A549 (cell line): ENCODE data around the gene MTERF2. TPM values are rescaled to one million over a fixed set of nuclear protein-coding genes. Genes with fewer than 3 reads are reported as not detected.

Source experiments
- ATAC-seq, 2 experiments: fragments of 200-7000 bp in 1 of 2; fragments of >200 bp in 1 of 2; cut with Nextera tagmentation in 1 of 2; cut with Tn5 transposase in 1 of 2; 3 replicates each; pipeline versions ENCODE4 v1.8.0 to v1.9.1; 2018 to 2020; ENCODE audit warnings: mild to moderate bottlenecking in 1 of 2, moderate library complexity in 1 of 2
- CTCF ChIA-PET: fragments of 300-600 bp; sonication (Branson Sonifier 250); formaldehyde crosslinking; extraction: SDS; loops from one replicate; lab custom pipeline; 2021; ENCODE audit warnings: antibody characterized with exemption, inconsistent platforms; lab: Yijun Ruan, JAX
- POLR2A ChIA-PET: fragments of 350-600 bp; formaldehyde crosslinking; extraction: SDS; loops from one replicate; lab custom pipeline; 2021; ENCODE audit warnings: antibody characterized with exemption, inconsistent platforms; lab: Yijun Ruan, JAX
- DNase-seq, 2 experiments: peaks; one replicate each; pipeline versions ENCODE4 v3.0.0 to v3.0.0-alpha.2; 2011 to 2016; ENCODE audit warnings: low read depth in 1 of 2, low spot score in 1 of 2
- FAIRE-seq: peaks from 2 replicates; lab custom pipeline; 2011; peaks lifted over from hg19 to GRCh38; lab: Jason Lieb, UNC
- H3K27ac ChIP-seq, 2 experiments: fragments of >200 bp; sonication (Bioruptor Twin); formaldehyde crosslinking; 3 replicates each; pipeline ENCODE4 v1.5.1; 2016 to 2017
- H3K4me1 ChIP-seq: fragments of >200 bp; sonication (Bioruptor Twin); formaldehyde crosslinking; 3 replicates; pipeline ENCODE4 v1.6.1; 2016
- H3K4me2 ChIP-seq: fragments of >200 bp; sonication (Bioruptor Twin); formaldehyde crosslinking; 3 replicates; pipeline ENCODE4 v1.6.1; 2016
- H3K4me3 ChIP-seq: fragments of >200 bp; sonication (Bioruptor Twin); formaldehyde crosslinking; 3 replicates; pipeline ENCODE4 v1.5.1; 2016
- H3K9me3 ChIP-seq: fragments of >200 bp; sonication (Bioruptor Twin); formaldehyde crosslinking; 3 replicates; pipeline ENCODE4 v1.6.1; 2016
- CEBPB ChIP-seq, 2 experiments: fragments of >200 bp in 1 of 2; sonication (Bioruptor Twin) in 1 of 2; formaldehyde crosslinking in 1 of 2; IDR thresholded peaks; 2 replicates each; pipeline ENCODE4 v1.6.1; 2012 to 2016
- CHD4 ChIP-seq: fragments of 200-600 bp; sonication (generic); IDR thresholded peaks from 2 replicates; pipeline ENCODE4 v1.6.1; 2016; ENCODE audit warnings: antibody characterized with exemption, mild to moderate bottlenecking, borderline replicate concordance
- E2F6 ChIP-seq: IDR thresholded peaks from 2 replicates; pipeline ENCODE4 v1.6.1; 2012; ENCODE audit warnings: low read depth, borderline replicate concordance
- EP300 ChIP-seq, 2 experiments: fragments of >200 bp; sonication (Bioruptor Twin); formaldehyde crosslinking; IDR thresholded peaks; 2 replicates in 1 of 2; 3 replicates in 1 of 2; pipeline ENCODE4 v1.6.1; 2016 to 2017
- HEYL ChIP-seq: fragments of 250-450 bp; sonication (Bioruptor Pico); IDR thresholded peaks from 2 replicates; pipeline ENCODE4 v1.8.0; 2021; ENCODE audit warnings: mild to moderate bottlenecking, moderate library complexity
- HOXA7 ChIP-seq: fragments of 250-450 bp; sonication (Bioruptor Pico); IDR thresholded peaks from 2 replicates; pipeline ENCODE4 v1.5.0; 2020; ENCODE audit warnings: mild to moderate bottlenecking, moderate library complexity
- JUN ChIP-seq, 2 experiments: fragments of >200 bp; sonication (Bioruptor Twin); formaldehyde crosslinking; IDR thresholded peaks; 2 replicates in 1 of 2; 3 replicates in 1 of 2; pipeline ENCODE4 v1.6.1; 2016 to 2017
- KDM5A ChIP-seq: fragments of 200-600 bp; sonication (generic); IDR thresholded peaks from 2 replicates; pipeline ENCODE4 v1.6.1; 2016; ENCODE audit warnings: antibody characterized with exemption, mild to moderate bottlenecking
- MAZ ChIP-seq: fragments of 150-350 bp; IDR thresholded peaks from 2 replicates; pipeline ENCODE4 v1.6.1; 2014; ENCODE audit warnings: antibody characterized with exemption, low read depth, low read length, borderline replicate concordance
- NFE2L2 ChIP-seq: fragments of 150-350 bp; conservative IDR thresholded peaks from 2 replicates; pipeline ENCODE4 v1.6.1; 2014; ENCODE audit warnings: low read length
- PHF8 ChIP-seq: fragments of 200-600 bp; sonication (generic); IDR thresholded peaks from 2 replicates; pipeline ENCODE4 v1.6.1; 2016; ENCODE audit warnings: low read depth, mild to moderate bottlenecking, antibody characterized with exemption, moderate library complexity, borderline replicate concordance
- POLR2AphosphoS2 ChIP-seq: conservative IDR thresholded peaks from 2 replicates; pipeline ENCODE4 v1.6.1; 2012; ENCODE audit warnings: low read length, improper control_type of control experiment, inconsistent platforms
- REST ChIP-seq: fragments of 200-600 bp; sonication (generic); IDR thresholded peaks from 2 replicates; pipeline ENCODE4 v1.6.1; 2016; ENCODE audit warnings: antibody characterized with exemption, mild to moderate bottlenecking, moderate library complexity
- RFX5 ChIP-seq: fragments of 450-650 bp; IDR thresholded peaks from 2 replicates; pipeline ENCODE4 v1.7.1; 2014; ENCODE audit warnings: antibody characterized with exemption, mild to moderate bottlenecking, moderate library complexity
- SREBF2 ChIP-seq: fragments of 450-650 bp; IDR thresholded peaks from 2 replicates; pipeline ENCODE4 v1.6.1; 2014; ENCODE audit warnings: mild to moderate bottlenecking, moderate library complexity
- WGBS: methylation state at CpG from one replicate; pipeline ENCODE4 v1.1.6; 2017; ENCODE audit errors: missing lambda C conversion rate; 5-methylcytosine and 5-hydroxymethylcytosine counted together
- polyA plus RNA-seq, 4 experiments: library from polyadenylated mRNA; depleted of rRNA in 3 of 4; stranded (reverse); fragments of >200 nt; fragmentation: RNase III in 1 of 4; extraction: RNeasy Plus Mini Kit Qiagen cat#74134 plus additional on column Dnase treatment in 1 of 4; gene quantifications; 2 replicates in 3 of 4; 3 replicates in 1 of 4; pipeline ENCODE4 v1.2.3, GENCODE V29; 2011 to 2017
- TF ChIP-seq, protein P1 (sequence below): fragments of 450-650 bp; IDR thresholded peaks from 2 replicates; pipeline ENCODE4 v1.6.1; 2014; ENCODE audit warnings: antibody characterized with exemption

MTERF2 gene
- polyA plus RNA-seq, 2 of the 4 experiments (the other 2 are of a cell fraction), result 13.9 to 14.5 TPM

DNA sequence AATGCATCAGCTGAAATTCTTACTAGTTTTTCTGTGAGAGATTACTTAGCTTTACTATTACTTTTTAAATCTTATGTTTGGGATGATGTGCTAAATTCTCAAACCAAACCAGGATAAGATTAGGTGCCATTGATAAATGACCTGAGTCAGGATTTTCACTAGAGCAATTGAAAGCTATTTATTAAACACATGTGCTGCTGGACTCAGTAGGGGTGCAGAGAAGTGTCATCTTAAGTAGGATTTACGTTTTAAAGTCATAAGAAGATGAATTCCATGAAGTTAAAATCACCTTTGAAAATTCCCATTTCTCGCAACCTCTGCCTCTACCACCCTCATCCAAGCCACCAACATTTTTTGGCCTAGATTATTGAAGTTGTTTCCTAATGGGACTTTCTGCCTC, 22.4 kb downstream of the MTERF2 start:
- FAIRE-seq, result no peak

GRCh38 chr12:106962286-106962685, 24.7 kb downstream of the MTERF2 start:
- no peaks in the 10 kb centered on the region for H3K9me3 ChIP-seq
- ATAC-seq (no peak), DNase-seq (no peak), FAIRE-seq (no peak)
- H3K4me3 ChIP-seq, result no peak overlapping the region
- WGBS, result 89% methylated on average over 3 of the region's 3 CpGs
- TF ChIP-seq MAZ (no peak), KDM5A (no peak), HEYL (CRISPR knock-in tag) (no peak), CHD4 (no peak), HOXA7 (CRISPR knock-in tag) (no peak)
- TF ChIP-seq, protein P1, sequence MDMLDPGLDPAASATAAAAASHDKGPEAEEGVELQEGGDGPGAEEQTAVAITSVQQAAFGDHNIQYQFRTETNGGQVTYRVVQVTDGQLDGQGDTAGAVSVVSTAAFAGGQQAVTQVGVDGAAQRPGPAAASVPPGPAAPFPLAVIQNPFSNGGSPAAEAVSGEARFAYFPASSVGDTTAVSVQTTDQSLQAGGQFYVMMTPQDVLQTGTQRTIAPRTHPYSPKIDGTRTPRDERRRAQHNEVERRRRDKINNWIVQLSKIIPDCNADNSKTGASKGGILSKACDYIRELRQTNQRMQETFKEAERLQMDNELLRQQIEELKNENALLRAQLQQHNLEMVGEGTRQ, result no peak
- peaks cover 16% of the 10 kb centered on the region; the same call in 2 of the 3 replicates for H3K4me1 ChIP-seq
- ChIA-PET CTCF (interaction anchor here (1.6 kb wide), 1 partner anchor 605 kb away, joined by 3 read pairs; the partner anchor contains the start of gene POLR3B), POLR2A (no interaction called here)
- H3K27ac ChIP-seq, result no peak overlapping the region
- no peak overlapping the region for H3K4me2 ChIP-seq

More for the DNA sequence above, 22.4 kb downstream of the MTERF2 start:
- ChIA-PET CTCF (interaction anchor here (0.8 to 1.8 kb wide), 2 partner anchors 16 to 20 kb away, joined by 3 to 5 read pairs; no protein-coding TSS in a partner anchor), POLR2A (interaction anchor here (1.1 kb wide), 1 partner anchor 8 kb away, joined by 4 read pairs; the partner anchor contains the start of gene TMEM263)
- 75% methylated on average over 2 of the region's 2 CpGs for WGBS
- no peak for ATAC-seq
- Histone ChIP-seq H3K4me2 (no peak overlapping the region), H3K27ac (no peak overlapping the region), H3K4me1 (no peaks in the 10 kb centered on the region), H3K4me3 (no peak overlapping the region), H3K9me3 (no peaks in the 10 kb centered on the region)
- DNase-seq, result no peak
- TF ChIP-seq JUN (IDR thresholded peaks at IDR 0.05), result no peak
- TF ChIP-seq SREBF2, result no peak
- no peak for TF ChIP-seq EP300 (IDR thresholded peaks at IDR 0.05)

- Histone ChIP-seq H3K27ac (no peak overlapping the region), H3K4me2 (no peak overlapping the region), H3K4me3 (no peak overlapping the region), H3K9me3 (no peaks in the 10 kb centered on the region), H3K4me1 (peaks cover 16% of the 10 kb centered on the region; the same call in 2 of the 3 replicates)
- ChIA-PET POLR2A (interaction anchor here (1.2 kb wide), 1 partner anchor 27 kb away, joined by 3 read pairs; the partner anchor contains the start of gene MTERF2), CTCF (no interaction called here)
- ATAC-seq, result no peak
- TF ChIP-seq E2F6 (no peak), KDM5A (no peak), POLR2AphosphoS2 (no peak), CEBPB (IDR thresholded peaks at IDR 0.05) (no peak), NFE2L2 (no peak), PHF8 (no peak), RFX5 (no peak), REST (no peak)
- DNase-seq, result no peak
- FAIRE-seq, result no peak
- 92% methylated on average over 3 of the region's 3 CpGs for WGBS
Measured at GRCh38 chr12:106960443-106960842, 26.5 kb downstream of the MTERF2 start.
